ENCODE results near the gene RABIF.

Gene RABIF

GRCh38 chr1:202861420-202862132 lies 27.4 kb downstream of the RABIF start (continued):
- TF ChIP-seq TSHZ2 (CRISPR knock-in tag; IDR thresholded peaks at IDR 0.05): no peak
- TF ChIP-seq PATZ1 (CRISPR knock-in tag; IDR thresholded peaks at IDR 0.05; ENCODE audit: borderline replicate concordance): no peak
- TF ChIP-seq TCF4 (CRISPR knock-in tag; IDR thresholded peaks at IDR 0.05; ENCODE audit: borderline replicate concordance): no peak

DNA sequence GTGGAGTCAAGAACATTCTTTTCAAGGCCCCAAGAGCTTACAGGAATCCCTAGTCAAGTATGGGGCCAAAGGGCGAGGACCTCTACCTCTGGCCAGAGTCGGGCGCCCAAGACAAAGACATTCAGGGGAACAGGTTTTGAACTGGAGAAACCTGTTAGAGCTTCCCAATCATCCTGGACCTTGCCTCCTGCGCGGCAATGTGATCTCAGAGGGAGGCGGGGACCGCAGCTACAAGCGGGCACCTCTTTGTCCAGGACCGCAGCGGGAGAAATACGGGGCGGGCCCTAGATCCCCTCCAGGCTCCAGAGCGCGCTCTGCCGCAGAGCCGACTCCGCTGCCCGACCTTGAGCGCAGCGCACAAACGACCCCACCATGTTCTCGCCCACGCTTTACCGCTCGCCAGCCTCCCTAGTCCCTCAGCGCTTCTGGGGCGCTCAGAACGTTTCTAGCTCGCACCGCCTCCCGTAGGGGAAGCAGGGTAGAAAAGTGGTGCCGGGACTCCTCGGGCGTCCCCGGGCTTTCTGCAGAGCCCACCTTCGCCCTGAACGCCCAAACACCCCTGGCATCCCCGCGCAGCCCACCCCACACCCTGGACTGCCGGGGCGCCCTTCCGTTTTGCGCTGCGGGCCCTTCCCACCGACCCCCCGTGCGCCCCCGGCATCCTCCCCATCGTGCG lies 28.1 kb downstream of the RABIF start:
- ATAC-seq: peak; percentile 78
- TF ChIP-seq RARB (CRISPR knock-in tag; IDR thresholded peaks at IDR 0.05) (no peak), ZFP3 (CRISPR knock-in tag; IDR thresholded peaks at IDR 0.05) (0 out of 2 replicates have a peak, but pooled peaks have one; percentile 30)

GRCh38 chr1:202858789-202859414 lies 30.0 kb downstream of the RABIF start:
- ATAC-seq: no peak
- TF ChIP-seq ZNF565 (CRISPR knock-in tag; conservative IDR thresholded peaks at IDR 0.05; ENCODE audit: low read depth) (no peak), GLIS3 (CRISPR knock-in tag; IDR thresholded peaks at IDR 0.05) (no peak), ZNF8 (CRISPR knock-in tag; IDR thresholded peaks at IDR 0.05) (no peak), OSR1 (CRISPR knock-in tag; IDR thresholded peaks at IDR 0.05) (no peak), TOX (CRISPR knock-in tag; IDR thresholded peaks at IDR 0.05; ENCODE audit: borderline replicate concordance) (no peak), PPARA (CRISPR knock-in tag; IDR thresholded peaks at IDR 0.05; ENCODE audit: borderline replicate concordance) (no peak), ARNTL (CRISPR knock-in tag; IDR thresholded peaks at IDR 0.05; ENCODE audit: borderline replicate concordance, low read depth) (no peak), ZC3H10 (CRISPR knock-in tag; IDR thresholded peaks at IDR 0.05) (no peak), RARB (CRISPR knock-in tag; IDR thresholded peaks at IDR 0.05) (no peak), TSHZ2 (CRISPR knock-in tag; IDR thresholded peaks at IDR 0.05) (no peak), ZFP30 (CRISPR knock-in tag; IDR thresholded peaks at IDR 0.05) (no peak), SNAI2 (CRISPR knock-in tag; IDR thresholded peaks at IDR 0.05) (no peak), TCF4 (CRISPR knock-in tag; IDR thresholded peaks at IDR 0.05; ENCODE audit: borderline replicate concordance) (no peak)
- TF ChIP-seq, protein P1, sequence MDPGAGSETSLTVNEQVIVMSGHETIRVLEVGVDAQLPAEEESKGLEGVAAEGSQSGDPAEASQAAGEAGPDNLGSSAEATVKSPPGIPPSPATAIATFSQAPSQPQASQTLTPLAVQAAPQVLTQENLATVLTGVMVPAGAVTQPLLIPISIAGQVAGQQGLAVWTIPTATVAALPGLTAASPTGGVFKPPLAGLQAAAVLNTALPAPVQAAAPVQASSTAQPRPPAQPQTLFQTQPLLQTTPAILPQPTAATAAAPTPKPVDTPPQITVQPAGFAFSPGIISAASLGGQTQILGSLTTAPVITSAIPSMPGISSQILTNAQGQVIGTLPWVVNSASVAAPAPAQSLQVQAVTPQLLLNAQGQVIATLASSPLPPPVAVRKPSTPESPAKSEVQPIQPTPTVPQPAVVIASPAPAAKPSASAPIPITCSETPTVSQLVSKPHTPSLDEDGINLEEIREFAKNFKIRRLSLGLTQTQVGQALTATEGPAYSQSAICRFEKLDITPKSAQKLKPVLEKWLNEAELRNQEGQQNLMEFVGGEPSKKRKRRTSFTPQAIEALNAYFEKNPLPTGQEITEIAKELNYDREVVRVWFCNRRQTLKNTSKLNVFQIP (CRISPR knock-in tag; IDR thresholded peaks at IDR 0.05; ENCODE audit: borderline replicate concordance, low read depth): no peak

GRCh38 chr1:202858331-202858730 lies 30.6 kb downstream of the RABIF start:
- ATAC-seq: no peak
- no peak for TF ChIP-seq PATZ1 (CRISPR knock-in tag; IDR thresholded peaks at IDR 0.05; ENCODE audit: borderline replicate concordance)
